ENCODE data around the gene NF2. TPM values are rescaled to one million over a fixed set of nuclear protein-coding genes. Genes with fewer than 3 reads are reported as not detected.

The NF2 gene
- total and polyA plus RNA-seq, 10 of the 15 experiments (the other 5 are each of a cell fraction or from before 2014, with no cell fraction given), result 2.2 to 49.8 (median 22.5) TPM

DNA sequence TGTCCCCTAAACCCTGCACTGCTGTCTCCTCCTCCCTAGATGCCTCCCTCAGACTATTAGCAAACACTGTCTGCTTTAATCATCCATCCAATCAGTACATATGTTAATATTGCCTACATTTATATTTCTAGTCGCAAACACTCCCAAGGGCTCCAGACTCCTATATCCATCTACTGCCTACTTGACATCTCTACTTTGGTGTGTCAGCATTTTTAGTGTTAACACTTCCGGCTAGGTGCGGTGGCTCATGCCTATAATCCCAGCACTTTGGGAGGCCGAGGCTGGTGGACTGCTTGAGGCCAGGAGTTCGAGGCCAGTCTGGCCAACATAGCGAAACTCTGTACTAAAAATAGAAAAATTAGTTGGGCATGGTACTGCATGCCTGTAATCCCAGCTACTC lies 44.4 kb upstream of the NF2 start (continued):
- TF ChIP-seq, protein P1, sequence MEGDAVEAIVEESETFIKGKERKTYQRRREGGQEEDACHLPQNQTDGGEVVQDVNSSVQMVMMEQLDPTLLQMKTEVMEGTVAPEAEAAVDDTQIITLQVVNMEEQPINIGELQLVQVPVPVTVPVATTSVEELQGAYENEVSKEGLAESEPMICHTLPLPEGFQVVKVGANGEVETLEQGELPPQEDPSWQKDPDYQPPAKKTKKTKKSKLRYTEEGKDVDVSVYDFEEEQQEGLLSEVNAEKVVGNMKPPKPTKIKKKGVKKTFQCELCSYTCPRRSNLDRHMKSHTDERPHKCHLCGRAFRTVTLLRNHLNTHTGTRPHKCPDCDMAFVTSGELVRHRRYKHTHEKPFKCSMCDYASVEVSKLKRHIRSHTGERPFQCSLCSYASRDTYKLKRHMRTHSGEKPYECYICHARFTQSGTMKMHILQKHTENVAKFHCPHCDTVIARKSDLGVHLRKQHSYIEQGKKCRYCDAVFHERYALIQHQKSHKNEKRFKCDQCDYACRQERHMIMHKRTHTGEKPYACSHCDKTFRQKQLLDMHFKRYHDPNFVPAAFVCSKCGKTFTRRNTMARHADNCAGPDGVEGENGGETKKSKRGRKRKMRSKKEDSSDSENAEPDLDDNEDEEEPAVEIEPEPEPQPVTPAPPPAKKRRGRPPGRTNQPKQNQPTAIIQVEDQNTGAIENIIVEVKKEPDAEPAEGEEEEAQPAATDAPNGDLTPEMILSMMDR (IDR thresholded peaks at IDR 0.05 in 2 of 3, conservative IDR thresholded peaks at IDR 0.05 in 1 of 3; ENCODE audit: control insufficient read depth in 2 of 3, extremely low read depth in 1 of 3, insufficient read depth in 1 of 3, low read depth in 3 of 3, low read length in 3 of 3), result no peak
- TF ChIP-seq EP300 (IDR thresholded peaks at IDR 0.05; ENCODE audit: borderline replicate concordance in 1 of 2, control insufficient read depth in 1 of 2, low read depth in 2 of 2, low read length in 2 of 2) (no peak), EED (IDR thresholded peaks at IDR 0.05; ENCODE audit: low read depth) (no peak), NFIC (IDR thresholded peaks at IDR 0.05; ENCODE audit: low read depth, low read length) (no peak), RB1 (IDR thresholded peaks at IDR 0.05; ENCODE audit: borderline replicate concordance) (no peak), NR2C1 (IDR thresholded peaks at IDR 0.05) (no peak), CBX5 (IDR thresholded peaks at IDR 0.05; ENCODE audit: low read depth) (no peak), SREBF2 (IDR thresholded peaks at IDR 0.05; ENCODE audit: low read length) (no peak), PML (IDR thresholded peaks at IDR 0.05; ENCODE audit: low read length) (no peak), NR2F1 (conservative IDR thresholded peaks at IDR 0.05) (no peak), HCFC1 (IDR thresholded peaks at IDR 0.05; ENCODE audit: low read length) (no peak), ZBTB4 (CRISPR knock-in tag; IDR thresholded peaks at IDR 0.05) (no peak), JUNB (IDR thresholded peaks at IDR 0.05) (no peak)

Data from GM12878 (cell line).